GM12801 (cell line): ENCODE results near the gene MCF2L.

ENCODE experiments used
- CTCF ChIP-seq: IDR thresholded peaks from one replicate; pipeline ENCODE4 v1.5.1; 2011; ENCODE audit warnings: control low read depth; ENCODE audit not compliant: insufficient read length; ENCODE audit errors: extremely low read depth

The MCF2L gene

GRCh38 chr13:113013878-113014751 lies 45.1 kb downstream of the MCF2L start:
- TF ChIP-seq CTCF = no peak

GRCh38 chr13:113014752-113015745 lies 46.0 kb downstream of the MCF2L start:
- TF ChIP-seq CTCF = no peak

- TF ChIP-seq CTCF = no peak
These were observed 47.0 kb downstream of the MCF2L start for GRCh38 chr13:113015826-113016525.

- TF ChIP-seq CTCF = no peak
These were observed 47.7 kb downstream of the MCF2L start for GRCh38 chr13:113016526-113017295.

GRCh38 chr13:113017506-113018215 lies 48.6 kb downstream of the MCF2L start:
- TF ChIP-seq CTCF = no peak

- TF ChIP-seq CTCF = no peak
These were observed 49.9 kb downstream of the MCF2L start for GRCh38 chr13:113018676-113019465.
